GM18517 (cell line): Measurements from ENCODE around the gene CYP2D6.
"Not testable (repeated sequence)": the region's sequence is repeated elsewhere in the genome, so short reads cannot be mapped to it uniquely, and the experiment has no call there.

Source experiments
- ATAC-seq: cut with Tn5 transposase; IDR thresholded peaks from one replicate; pipeline ENCODE4 v1.9.1; 2021; ENCODE audit warnings: mild to moderate bottlenecking, moderate library complexity; ENCODE audit not compliant: unreplicated experiment

The CYP2D6 gene

DNA sequence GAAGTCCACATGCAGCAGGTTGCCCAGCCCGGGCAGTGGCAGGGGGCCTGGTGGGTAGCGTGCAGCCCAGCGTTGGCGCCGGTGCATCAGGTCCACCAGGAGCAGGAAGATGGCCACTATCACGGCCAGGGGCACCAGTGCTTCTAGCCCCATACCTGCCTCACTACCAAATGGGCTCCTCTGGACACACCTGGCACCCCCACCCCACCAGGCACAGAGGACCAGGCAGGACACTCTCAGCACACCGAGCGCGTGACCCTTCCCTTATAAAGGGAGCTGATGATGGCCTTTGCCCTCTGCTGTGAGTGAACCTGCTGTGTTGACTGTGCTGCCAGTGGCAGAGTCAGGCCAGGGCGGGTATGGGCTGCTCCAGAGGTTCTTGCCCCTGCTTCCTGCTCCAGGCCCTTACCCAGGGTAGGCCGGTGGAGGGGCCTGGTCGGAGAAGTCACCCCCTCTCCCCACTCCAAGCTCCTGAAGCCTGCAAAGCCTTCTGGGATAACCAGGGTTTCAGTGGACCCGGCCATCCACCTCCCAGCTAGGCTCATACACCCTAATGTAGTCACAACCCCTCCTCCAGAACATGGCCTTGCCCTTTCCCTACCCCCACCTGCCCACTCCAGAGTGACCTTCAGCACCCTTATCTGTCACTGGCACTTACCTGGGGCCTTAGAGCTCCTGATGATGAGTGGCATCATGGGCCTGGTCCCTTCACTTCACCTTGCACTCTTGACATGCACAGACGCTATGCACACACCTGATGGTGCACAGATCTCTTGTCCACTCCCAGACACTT is at the start of gene CYP2D6:
Gene CYP2D6 (minus strand): TSS at position 172 of the 793 bp plus-strand sequence. CDS start 19 bp downstream, at position 153.
- ATAC-seq = not testable (repeated sequence)

- ATAC-seq = no peak
Measured at GRCh38 chr22:42179616-42180015, 49.0 kb upstream of the CYP2D6 start.

GRCh38 chr22:42178910-42179519 is 48.4 kb upstream of the CYP2D6 start:
- ATAC-seq = no peak

- no peak for ATAC-seq
Measured at GRCh38 chr22:42177891-42178336, 47.3 kb upstream of the CYP2D6 start.

DNA sequence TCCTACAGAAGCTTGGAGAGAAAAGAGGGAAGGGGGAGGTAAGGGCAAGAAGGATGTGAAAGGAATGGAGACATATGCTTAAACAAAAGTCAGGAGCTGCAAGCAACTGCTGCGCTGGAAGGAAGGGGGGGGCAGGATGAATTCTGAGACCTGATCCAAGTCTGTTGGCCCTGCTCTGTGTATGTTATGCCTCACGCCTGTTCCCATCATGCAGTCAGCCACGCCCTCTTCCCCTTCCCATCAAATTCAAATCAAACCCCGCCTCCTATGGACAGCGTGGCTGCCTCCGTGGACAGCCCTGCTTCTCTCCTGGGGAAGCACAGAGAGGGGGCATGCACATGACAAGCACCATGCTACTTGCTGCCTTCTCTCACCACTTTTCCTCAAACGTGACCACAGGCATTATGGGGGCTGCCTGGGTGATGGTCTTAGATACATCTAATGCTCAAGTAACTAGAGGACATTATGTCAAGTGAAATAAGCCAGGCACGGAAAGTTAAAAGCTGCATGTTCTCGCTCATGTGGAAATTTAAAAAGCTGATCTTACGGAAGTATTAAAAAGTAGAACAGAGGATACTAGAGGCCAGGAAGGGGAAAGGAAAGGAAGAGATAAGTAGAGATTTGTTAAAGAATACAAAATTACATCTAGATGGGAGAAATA is 45.8 kb upstream of the CYP2D6 start:
- ATAC-seq = no peak

GRCh38 chr22:42174062-42174461 is 43.5 kb upstream of the CYP2D6 start:
- no peak for ATAC-seq

- no peak for ATAC-seq
Measured at GRCh38 chr22:42173183-42173926, 42.7 kb upstream of the CYP2D6 start.

- no peak for ATAC-seq
Measured at GRCh38 chr22:42172773-42173172, 42.2 kb upstream of the CYP2D6 start.

GRCh38 chr22:42171946-42172719 is 41.5 kb upstream of the CYP2D6 start:
- no peak for ATAC-seq

GRCh38 chr22:42171417-42171816 is 40.8 kb upstream of the CYP2D6 start:
- no peak for ATAC-seq

DNA sequence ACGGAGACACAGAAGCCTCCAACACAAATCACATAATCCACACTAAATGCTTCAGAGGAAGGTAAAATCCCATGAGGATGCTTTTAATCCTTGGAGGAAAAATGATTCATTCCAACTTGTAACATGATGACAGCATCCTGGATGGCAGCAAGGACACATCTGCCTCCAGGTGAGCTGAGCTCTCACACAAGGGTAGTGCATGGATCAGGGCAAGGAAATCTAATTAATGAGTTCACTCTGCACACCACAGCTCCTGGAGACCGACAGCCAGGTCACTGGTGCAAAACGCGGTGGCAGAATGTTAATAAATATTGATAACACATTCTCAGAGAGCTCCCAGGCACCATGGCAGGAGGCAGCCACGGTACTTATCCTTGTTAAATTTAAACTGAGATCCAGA is 40.3 kb upstream of the CYP2D6 start:
- no peak for ATAC-seq

- ATAC-seq = no peak
Measured at GRCh38 chr22:42169055-42169469, 38.5 kb upstream of the CYP2D6 start.

GRCh38 chr22:42168476-42168875 is 37.9 kb upstream of the CYP2D6 start:
- ATAC-seq = no peak

DNA sequence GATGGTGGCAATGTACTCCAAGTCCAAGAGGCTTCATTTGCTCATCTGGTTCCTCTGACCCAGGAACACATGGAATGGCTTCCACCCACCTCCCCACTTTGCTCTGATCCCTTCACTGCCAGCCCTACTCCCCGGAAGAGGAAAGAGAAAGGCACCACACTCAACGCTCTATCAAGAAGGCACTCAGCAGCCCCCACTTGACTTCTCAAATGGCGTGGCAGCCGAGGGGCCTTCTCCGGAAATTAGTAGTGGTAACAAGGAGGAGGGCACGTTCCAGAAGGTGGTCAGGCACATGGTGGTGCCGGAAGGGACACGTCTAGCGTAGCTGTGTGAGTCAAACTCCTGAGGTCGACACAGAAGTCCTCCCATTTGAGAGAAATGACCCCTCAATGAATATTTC is 36.5 kb upstream of the CYP2D6 start:
- no peak for ATAC-seq

- ATAC-seq = no peak
Measured at GRCh38 chr22:42164901-42165300, 34.3 kb upstream of the CYP2D6 start.

GRCh38 chr22:42163515-42163914 is 32.9 kb upstream of the CYP2D6 start:
- ATAC-seq = no peak

DNA sequence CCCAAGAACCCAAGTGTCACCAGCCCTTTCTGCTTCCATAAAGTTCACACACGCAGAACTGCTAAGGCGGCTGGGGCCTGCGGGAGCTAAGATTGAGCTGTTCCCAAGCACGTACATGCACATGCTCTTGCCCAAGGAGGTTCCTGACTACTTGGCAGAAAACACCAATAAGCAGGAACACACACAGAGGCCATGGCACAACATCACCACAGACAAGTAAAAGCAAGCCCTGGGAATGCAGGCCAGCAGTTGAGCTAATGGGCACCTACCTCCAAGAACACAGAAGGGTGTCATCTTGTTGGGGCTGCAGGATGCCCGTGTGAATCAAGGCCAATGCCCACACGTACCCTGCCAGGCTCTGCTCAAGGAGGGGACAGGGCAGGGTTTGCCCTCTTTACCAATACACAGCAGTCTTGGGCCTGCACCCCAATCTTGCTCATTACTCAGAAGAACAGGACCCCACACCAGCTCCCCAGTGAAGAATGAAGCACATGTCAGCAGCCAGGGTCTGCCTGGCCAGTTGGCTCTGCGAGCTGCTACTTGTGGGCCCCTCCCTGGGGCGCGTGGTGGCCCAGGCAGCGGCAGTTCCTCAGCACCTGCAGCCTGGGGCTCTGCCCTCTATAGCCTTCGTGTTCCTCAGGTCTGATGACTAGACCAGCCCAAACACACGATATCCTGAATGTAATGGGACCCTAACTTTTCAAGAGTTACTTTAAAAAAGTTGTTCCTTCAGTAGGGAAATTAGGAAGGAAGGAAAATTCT is 32.3 kb upstream of the CYP2D6 start:
- ATAC-seq = no peak

DNA sequence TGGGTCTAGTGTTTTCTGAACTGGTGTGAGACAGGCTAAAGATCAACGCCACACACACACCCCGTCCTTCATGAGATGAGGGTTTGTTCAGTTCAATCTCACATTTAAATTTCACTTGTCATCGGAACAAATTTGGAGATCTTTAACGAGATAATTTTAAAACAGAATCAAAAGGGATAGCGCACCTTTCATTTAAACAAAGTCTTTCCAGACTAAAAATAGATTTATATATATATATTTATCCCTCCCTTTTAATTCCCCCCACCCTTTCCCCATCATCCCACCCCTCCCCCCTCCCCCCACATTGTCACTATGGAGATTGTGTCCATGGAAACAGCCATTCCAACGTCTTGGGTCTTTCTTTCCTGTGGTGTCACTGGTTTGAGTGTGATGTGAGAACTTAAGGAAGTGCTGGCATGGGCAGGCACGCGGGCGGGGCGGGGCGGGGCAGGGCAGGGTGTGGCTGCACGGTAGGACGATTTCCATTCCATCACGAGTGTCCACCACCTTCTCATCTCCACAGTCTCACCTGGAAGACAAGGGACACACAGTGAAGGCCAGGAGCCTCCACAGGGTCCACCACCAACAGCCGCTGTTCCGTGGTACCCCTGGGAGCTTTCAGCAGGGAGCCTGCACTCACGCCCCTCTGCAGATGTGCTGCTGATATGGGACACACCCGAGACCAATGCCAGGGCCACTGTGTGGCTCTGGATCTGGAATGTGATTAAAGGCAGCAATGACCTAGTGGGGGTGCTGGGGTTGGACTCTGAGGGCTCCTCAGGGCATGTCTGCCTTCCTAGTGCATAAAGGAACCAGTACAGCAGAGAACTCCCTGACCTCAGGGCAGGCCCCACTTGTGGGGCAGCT is 30.5 kb upstream of the CYP2D6 start:
- no peak for ATAC-seq

GRCh38 chr22:42160251-42160650 is 29.6 kb upstream of the CYP2D6 start:
- ATAC-seq = no peak
